GM12878 (cell line): Measurements from ENCODE around the gene POLA1. TPM values are rescaled to one million over a fixed set of nuclear protein-coding genes. Genes with fewer than 3 reads are reported as not detected.

Experiments
- BCL3 ChIP-seq: IDR thresholded peaks from 2 replicates; pipeline ENCODE4 v1.6.1; 2011; ENCODE audit warnings: borderline replicate concordance, low read depth, mild to moderate bottlenecking, moderate library complexity, low read length; ENCODE audit not compliant: insufficient read depth, poor library complexity, severe bottlenecking
- CBX5 ChIP-seq: sonication (generic); IDR thresholded peaks from 2 replicates; pipeline ENCODE4 v1.6.1; 2016; ENCODE audit warnings: low read depth, moderate library complexity, mild to moderate bottlenecking, inconsistent platforms
- CREM ChIP-seq: IDR thresholded peaks from 2 replicates; pipeline ENCODE4 v1.6.1; 2014; ENCODE audit warnings: antibody characterized with exemption, low read depth
- CTCF ChIP-seq, 3 experiments: IDR thresholded peaks in 2 of 3; conservative IDR thresholded peaks in 1 of 3; 2 replicates each; pipeline ENCODE4 v1.5.1; 2011; ENCODE audit warnings: low read depth in 3 of 3, low read length in 3 of 3, mild to moderate bottlenecking in 3 of 3, control low read depth in 2 of 3, moderate library complexity in 2 of 3, inconsistent platforms in 1 of 3, mixed read lengths in 1 of 3; ENCODE audit not compliant: control insufficient read depth in 2 of 3, insufficient read depth in 1 of 3; ENCODE audit errors: extremely low read depth in 1 of 3
- GABPA ChIP-seq: IDR thresholded peaks from 2 replicates; pipeline ENCODE4 v1.6.1; 2014; ENCODE audit warnings: antibody characterized with exemption, low read depth, mild to moderate bottlenecking, inconsistent platforms
- KLF5 ChIP-seq: fragments of 450-650 bp; IDR thresholded peaks from 2 replicates; pipeline ENCODE4 v1.6.1; 2014; ENCODE audit warnings: mild to moderate bottlenecking; ENCODE audit not compliant: partially characterized antibody
- MEF2A ChIP-seq: IDR thresholded peaks from 2 replicates; pipeline ENCODE4 v1.6.1; 2011; ENCODE audit warnings: low read depth, mild to moderate bottlenecking, low read length, moderate library complexity; ENCODE audit not compliant: insufficient read depth
- MYC ChIP-seq: IDR thresholded peaks from 2 replicates; pipeline ENCODE4 v1.6.1; 2011; ENCODE audit warnings: mild to moderate bottlenecking, low read length, moderate library complexity, inconsistent platforms; ENCODE audit not compliant: insufficient read depth, insufficient replicate concordance, insufficient read length, severe bottlenecking
- POU2F2 ChIP-seq: IDR thresholded peaks from 3 replicates; pipeline ENCODE4 v1.6.1; 2011; ENCODE audit warnings: low read depth, mild to moderate bottlenecking, low read length, borderline replicate concordance
- SMARCA5 ChIP-seq: fragments of 450-650 bp; IDR thresholded peaks from 2 replicates; pipeline ENCODE4 v1.6.1; 2017; ENCODE audit warnings: mild to moderate bottlenecking
- STAT3 ChIP-seq: IDR thresholded peaks from 2 replicates; pipeline ENCODE4 v1.6.1; 2011; ENCODE audit warnings: low read depth, low read length, improper control_type of control experiment
- USF2 ChIP-seq: IDR thresholded peaks from 2 replicates; pipeline ENCODE4 v1.6.1; 2011; ENCODE audit warnings: low read depth, low read length, improper control_type of control experiment, borderline replicate concordance
- ZNF274 ChIP-seq: IDR thresholded peaks from one replicate; pipeline ENCODE4 v1.8.0; 2011; ENCODE audit not compliant: insufficient read length, insufficient read depth
- ZSCAN29 ChIP-seq: fragments of 450-650 bp; IDR thresholded peaks from 2 replicates; pipeline ENCODE4 v1.6.1; 2017; ENCODE audit warnings: mild to moderate bottlenecking, moderate library complexity
- polyA plus RNA-seq, 11 experiments: library from polyadenylated mRNA; depleted of rRNA in 4 of 11; unstranded in 6 of 11; stranded (reverse) in 5 of 11; fragments of >200 nt; fragmentation: Nextera tagmentation in 4 of 11; fragmentation: Illumina TruSeq in 1 of 11; extraction: Ambion mirVana in 4 of 11; extraction: Trizol in 1 of 11; gene quantifications; 1 replicate in 1 of 11; 2 replicates in 10 of 11; pipeline versions ENCODE4 v1.2.1 to v1.2.3, GENCODE V29; 2011 to 2016; ENCODE audit warnings: inconsistent platforms in 2 of 11, missing spikeins in 2 of 11, low read depth in 1 of 11
- total RNA-seq, 4 experiments: library from RNA; depleted of rRNA in 3 of 4; stranded (reverse); fragments of >200 nt in 3 of 4; fragmentation: Illumina TruSeq in 1 of 4; extraction: Trizol in 1 of 4; gene quantifications; 2 replicates each; pipeline versions ENCODE4 v1.2.1 to v1.2.3, GENCODE V29; 2013 to 2021
- TF ChIP-seq, protein P1 (sequence below): fragments of 450-650 bp; formaldehyde crosslinking; IDR thresholded peaks from 2 replicates; pipeline ENCODE4 v1.4.0; 2022; ENCODE audit warnings: mild to moderate bottlenecking, moderate library complexity
- TF ChIP-seq, protein P2 (sequence below): fragments of 450-650 bp; IDR thresholded peaks from 2 replicates; pipeline ENCODE4 v1.6.1; 2017; ENCODE audit warnings: mild to moderate bottlenecking, low read depth, inconsistent platforms; ENCODE audit not compliant: poor library complexity, severe bottlenecking
- TF ChIP-seq, protein P3 (sequence below): IDR thresholded peaks from 2 replicates; pipeline ENCODE4 v1.6.1; 2011; ENCODE audit warnings: low read depth, mild to moderate bottlenecking, low read length, moderate library complexity, borderline replicate concordance; ENCODE audit errors: extremely low read depth

Gene POLA1
- total and polyA plus RNA-seq, 10 of the 15 experiments (the other 5 are each of a cell fraction or from before 2014, with no cell fraction given), result 6.5 to 34.7 (median 24.8) TPM

- TF ChIP-seq MYC (no peak), SMARCA5 (no peak), POU2F2 (no peak), CBX5 (no peak), GABPA (peak; percentile 79), ZNF274 (no peak), KLF5 (no peak), USF2 (no peak), ZSCAN29 (no peak), STAT3 (no peak), BCL3 (no peak), CREM (peak; percentile 98), CTCF (IDR thresholded peaks at IDR 0.05 in 2 of 3, conservative IDR thresholded peaks at IDR 0.05 in 1 of 3; ENCODE audit: control insufficient read depth in 2 of 3, extremely low read depth in 1 of 3, insufficient read depth in 1 of 3, low read depth in 3 of 3, low read length in 3 of 3) (peak in 1 of 3 experiments; percentile 14; a peak in 1 of 6 replicates), MEF2A (no peak)
- TF ChIP-seq, protein P1, sequence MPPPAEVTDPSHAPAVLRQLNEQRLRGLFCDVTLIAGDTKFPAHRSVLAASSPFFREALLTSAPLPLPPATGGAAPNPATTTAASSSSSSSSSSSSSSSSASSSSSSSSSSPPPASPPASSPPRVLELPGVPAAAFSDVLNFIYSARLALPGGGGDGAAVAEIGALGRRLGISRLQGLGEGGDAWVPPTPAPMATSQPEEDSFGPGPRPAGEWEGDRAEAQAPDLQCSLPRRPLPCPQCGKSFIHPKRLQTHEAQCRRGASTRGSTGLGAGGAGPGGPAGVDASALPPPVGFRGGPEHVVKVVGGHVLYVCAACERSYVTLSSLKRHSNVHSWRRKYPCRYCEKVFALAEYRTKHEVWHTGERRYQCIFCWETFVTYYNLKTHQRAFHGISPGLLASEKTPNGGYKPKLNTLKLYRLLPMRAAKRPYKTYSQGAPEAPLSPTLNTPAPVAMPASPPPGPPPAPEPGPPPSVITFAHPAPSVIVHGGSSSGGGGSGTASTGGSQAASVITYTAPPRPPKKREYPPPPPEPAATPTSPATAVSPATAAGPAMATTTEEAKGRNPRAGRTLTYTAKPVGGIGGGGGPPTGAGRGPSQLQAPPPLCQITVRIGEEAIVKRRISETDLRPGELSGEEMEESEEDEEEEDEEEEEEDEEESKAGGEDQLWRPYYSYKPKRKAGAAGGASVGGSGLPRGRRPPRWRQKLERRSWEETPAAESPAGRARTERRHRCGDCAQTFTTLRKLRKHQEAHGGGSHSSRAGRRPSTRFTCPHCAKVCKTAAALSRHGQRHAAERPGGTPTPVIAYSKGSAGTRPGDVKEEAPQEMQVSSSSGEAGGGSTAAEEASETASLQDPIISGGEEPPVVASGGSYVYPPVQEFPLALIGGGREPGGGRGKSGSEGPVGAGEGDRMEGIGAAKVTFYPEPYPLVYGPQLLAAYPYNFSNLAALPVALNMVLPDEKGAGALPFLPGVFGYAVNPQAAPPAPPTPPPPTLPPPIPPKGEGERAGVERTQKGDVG, result no peak
- TF ChIP-seq, protein P2, sequence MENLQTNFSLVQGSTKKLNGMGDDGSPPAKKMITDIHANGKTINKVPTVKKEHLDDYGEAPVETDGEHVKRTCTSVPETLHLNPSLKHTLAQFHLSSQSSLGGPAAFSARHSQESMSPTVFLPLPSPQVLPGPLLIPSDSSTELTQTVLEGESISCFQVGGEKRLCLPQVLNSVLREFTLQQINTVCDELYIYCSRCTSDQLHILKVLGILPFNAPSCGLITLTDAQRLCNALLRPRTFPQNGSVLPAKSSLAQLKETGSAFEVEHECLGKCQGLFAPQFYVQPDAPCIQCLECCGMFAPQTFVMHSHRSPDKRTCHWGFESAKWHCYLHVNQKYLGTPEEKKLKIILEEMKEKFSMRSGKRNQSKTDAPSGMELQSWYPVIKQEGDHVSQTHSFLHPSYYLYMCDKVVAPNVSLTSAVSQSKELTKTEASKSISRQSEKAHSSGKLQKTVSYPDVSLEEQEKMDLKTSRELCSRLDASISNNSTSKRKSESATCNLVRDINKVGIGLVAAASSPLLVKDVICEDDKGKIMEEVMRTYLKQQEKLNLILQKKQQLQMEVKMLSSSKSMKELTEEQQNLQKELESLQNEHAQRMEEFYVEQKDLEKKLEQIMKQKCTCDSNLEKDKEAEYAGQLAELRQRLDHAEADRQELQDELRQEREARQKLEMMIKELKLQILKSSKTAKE, result no peak
- TF ChIP-seq, protein P3, sequence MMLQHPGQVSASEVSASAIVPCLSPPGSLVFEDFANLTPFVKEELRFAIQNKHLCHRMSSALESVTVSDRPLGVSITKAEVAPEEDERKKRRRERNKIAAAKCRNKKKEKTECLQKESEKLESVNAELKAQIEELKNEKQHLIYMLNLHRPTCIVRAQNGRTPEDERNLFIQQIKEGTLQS, result peak; percentile 57; the same call in 1 of the 2 replicates
Observed at GRCh38 chrX:24693453-24694202, at the start of gene POLA1 (continued).
